ENCODE results near the gene KREMEN2.

- TF ChIP-seq POLR2AphosphoS5 (IDR thresholded peaks at IDR 0.05) (no peak), POLR2A (IDR thresholded peaks at IDR 0.05) (no peak), CTCF (IDR thresholded peaks at IDR 0.05) (no peak)
Observed at GRCh38 chr16:2926650-2926999, 37.5 kb upstream of the KREMEN2 start.

Measured in prostate gland (tissue), 2 donors.